Lung (tissue), 12 donors: ENCODE data around the gene PARD3B. TPM values are rescaled to one million over a fixed set of nuclear protein-coding genes. Genes with fewer than 3 reads are reported as not detected.

Experiments used
- ATAC-seq: fragments of 200-7000 bp; cut with Tn5 transposase; one replicate; pipeline ENCODE4 v1.9.1; 2020; ENCODE audit warnings: moderate number of reproducible peaks; ENCODE audit not compliant: insufficient read depth, low FRiP score
- DNase-seq, 3 donors: peaks; one replicate each; pipeline ENCODE4 v3.0.0-alpha.2; 2013 to 2017
- H3K27ac ChIP-seq, 2 donors: one replicate each; pipeline ENCODE4 v1.5.1; 2013; ENCODE audit warnings: mild to moderate bottlenecking in 2 of 2, moderate library complexity in 2 of 2, control low read depth in 1 of 2, inconsistent platforms in 1 of 2, low read depth in 1 of 2, low read length in 1 of 2
- H3K27me3 ChIP-seq, 3 donors: one replicate each; pipeline ENCODE4 v1.5.1; 2013; ENCODE audit warnings: low read length in 2 of 3; ENCODE audit not compliant: control insufficient read depth in 3 of 3, insufficient read depth in 3 of 3
- H3K36me3 ChIP-seq, 4 donors: one replicate each; pipeline ENCODE4 v1.5.1; 2013; ENCODE audit warnings: low read length in 4 of 4, mild to moderate bottlenecking in 1 of 4, moderate library complexity in 1 of 4; ENCODE audit not compliant: control insufficient read depth in 4 of 4, insufficient read depth in 4 of 4
- H3K4me1 ChIP-seq, 5 donors: one replicate each; pipeline ENCODE4 v1.5.1; 2013; ENCODE audit warnings: low read length in 5 of 5, mild to moderate bottlenecking in 2 of 5, moderate library complexity in 1 of 5; ENCODE audit not compliant: control insufficient read depth in 5 of 5, insufficient read depth in 5 of 5
- H3K4me3 ChIP-seq: one replicate; pipeline ENCODE4 v1.5.1; 2013; ENCODE audit warnings: mild to moderate bottlenecking, control low read depth, moderate library complexity
- H3K9ac ChIP-seq, 2 donors: one replicate each; pipeline ENCODE4 v1.5.1; 2013; ENCODE audit warnings: low read length in 2 of 2, control low read depth in 1 of 2; ENCODE audit not compliant: insufficient read depth in 1 of 2
- H3K9me3 ChIP-seq, 4 donors: one replicate each; pipeline ENCODE4 v1.5.1; 2013; ENCODE audit warnings: low read length in 3 of 4, mild to moderate bottlenecking in 1 of 4, moderate library complexity in 1 of 4; ENCODE audit not compliant: control insufficient read depth in 4 of 4, insufficient read depth in 3 of 4
- WGBS, 2 donors: extraction: QIAGEN DNeasy Blood & Tissue Kit; methylation state at CpG; one replicate each; pipeline ENCODE4 v1.1.7; 2013; 5-methylcytosine and 5-hydroxymethylcytosine counted together
- polyA plus RNA-seq, 2 donors: library from polyadenylated mRNA; stranded (reverse); fragments of 200-250 nt; gene quantifications; one replicate each; pipeline ENCODE4 v1.2.1, GENCODE V29; 2013
- total RNA-seq, 2 donors: library from RNA; depleted of rRNA in 1 of 2; stranded (reverse); fragments of >200 nt in 1 of 2; gene quantifications; one replicate each; pipeline ENCODE4 v1.2.1, GENCODE V29; 2014 to 2021
- TF ChIP-seq, protein P1 (sequence below): IDR thresholded peaks from 2 replicates; pipeline ENCODE4 v1.5.1; 2012; ENCODE audit warnings: mild to moderate bottlenecking; ENCODE audit errors: control extremely low read depth, extremely low read depth
- donor health status: control.
- donor health status: control.
- donor health status: Bipolar disorder and iron deficiency.
- donor health status: healthy.
- donor health status: DM: yes; HTN: yes; CAD: no.

The PARD3B gene
- total and polyA plus RNA-seq, 4 donors, result 2.4 to 38.7 (median 17.1) TPM

DNA sequence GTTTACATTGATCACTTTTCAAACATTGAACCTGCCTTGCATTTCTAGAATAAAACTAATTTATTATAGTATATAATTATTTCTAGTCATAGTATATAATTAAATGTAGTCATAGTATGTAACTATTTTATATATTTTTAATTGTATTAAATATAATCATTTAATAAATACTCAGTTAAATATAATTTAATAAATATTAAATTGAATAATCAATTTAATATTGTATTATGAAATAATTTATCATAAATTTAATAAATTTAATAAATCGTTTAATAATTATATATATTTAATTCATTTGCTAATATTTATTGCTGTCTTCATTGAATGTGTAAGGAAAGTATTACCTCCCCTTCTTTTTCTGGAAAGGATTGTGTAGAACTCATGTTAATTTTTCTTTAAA is 911.4 kb downstream of the PARD3B start:
- Histone ChIP-seq H3K9ac (no peak overlapping the region), H3K9me3 (no peaks in the 10 kb centered on the region), H3K4me1 (peaks cover 0 to 2% (median 0%) of the 10 kb centered on the region in 5 donors), H3K4me3 (no peak overlapping the region), H3K27ac (no peak overlapping the region), H3K27me3 (no peaks in the 10 kb centered on the region), H3K36me3 (no peaks in the 10 kb centered on the region)
- TF ChIP-seq, protein P1, sequence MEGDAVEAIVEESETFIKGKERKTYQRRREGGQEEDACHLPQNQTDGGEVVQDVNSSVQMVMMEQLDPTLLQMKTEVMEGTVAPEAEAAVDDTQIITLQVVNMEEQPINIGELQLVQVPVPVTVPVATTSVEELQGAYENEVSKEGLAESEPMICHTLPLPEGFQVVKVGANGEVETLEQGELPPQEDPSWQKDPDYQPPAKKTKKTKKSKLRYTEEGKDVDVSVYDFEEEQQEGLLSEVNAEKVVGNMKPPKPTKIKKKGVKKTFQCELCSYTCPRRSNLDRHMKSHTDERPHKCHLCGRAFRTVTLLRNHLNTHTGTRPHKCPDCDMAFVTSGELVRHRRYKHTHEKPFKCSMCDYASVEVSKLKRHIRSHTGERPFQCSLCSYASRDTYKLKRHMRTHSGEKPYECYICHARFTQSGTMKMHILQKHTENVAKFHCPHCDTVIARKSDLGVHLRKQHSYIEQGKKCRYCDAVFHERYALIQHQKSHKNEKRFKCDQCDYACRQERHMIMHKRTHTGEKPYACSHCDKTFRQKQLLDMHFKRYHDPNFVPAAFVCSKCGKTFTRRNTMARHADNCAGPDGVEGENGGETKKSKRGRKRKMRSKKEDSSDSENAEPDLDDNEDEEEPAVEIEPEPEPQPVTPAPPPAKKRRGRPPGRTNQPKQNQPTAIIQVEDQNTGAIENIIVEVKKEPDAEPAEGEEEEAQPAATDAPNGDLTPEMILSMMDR, result no peak
- WGBS, 2 donors, result 94 to 100% methylated on average over 1 of the region's 1 CpG
- ATAC-seq (no peak), DNase-seq (no peak)

DNA sequence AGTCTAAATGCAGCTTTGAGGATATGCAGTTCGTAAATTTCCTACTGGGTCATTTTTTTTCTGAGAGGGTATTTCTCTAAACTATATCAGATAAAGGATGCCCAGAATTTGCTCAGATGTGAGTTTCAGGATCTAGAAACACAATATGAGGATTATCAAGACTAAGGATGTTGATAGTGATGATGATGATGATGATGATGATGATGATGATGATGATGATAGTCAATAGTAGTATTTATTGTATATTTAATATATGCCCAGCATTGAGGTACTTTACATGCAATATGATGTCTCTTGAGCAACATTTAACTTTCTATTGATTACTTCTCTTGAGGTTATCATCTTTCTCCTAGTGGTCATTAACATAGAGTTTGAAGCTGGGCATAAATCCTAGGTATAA is 914.9 kb downstream of the PARD3B start:
- Histone ChIP-seq H3K9ac (no peak overlapping the region), H3K27me3 (no peaks in the 10 kb centered on the region), H3K4me1 (peaks cover 0 to 7% (median 1%) of the 10 kb centered on the region in 5 donors), H3K36me3 (no peaks in the 10 kb centered on the region), H3K27ac (no peak overlapping the region), H3K9me3 (no peaks in the 10 kb centered on the region), H3K4me3 (no peak overlapping the region)
- WGBS, 2 donors, result 97 to 98% methylated on average over 1 of the region's 1 CpG
- ATAC-seq, result no peak
- TF ChIP-seq, protein P1, result no peak
- no peak for DNase-seq

DNA sequence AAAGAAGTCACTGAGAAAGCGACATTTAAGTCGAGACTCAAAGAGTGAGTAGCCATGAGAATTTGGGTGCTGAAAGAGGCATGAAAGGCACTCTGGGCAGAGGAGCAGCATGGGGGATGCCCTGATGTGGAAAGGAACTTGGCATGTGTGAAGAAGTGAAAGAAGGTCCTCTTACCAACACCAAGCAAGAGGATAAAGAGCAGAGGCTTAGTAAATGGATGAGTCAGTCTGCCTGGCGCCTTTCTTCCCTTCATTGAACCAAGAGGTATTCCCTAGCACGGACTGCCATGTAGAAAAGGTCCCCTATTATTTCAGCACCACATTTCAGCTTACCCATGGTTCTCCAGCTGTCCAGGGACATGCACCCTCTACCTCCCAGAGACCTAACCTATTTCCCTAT is 915.9 kb downstream of the PARD3B start:
- Histone ChIP-seq H3K9ac (no peak overlapping the region), H3K27me3 (no peaks in the 10 kb centered on the region), H3K4me1 (peaks cover 0 to 7% (median 1%) of the 10 kb centered on the region in 5 donors), H3K27ac (no peak overlapping the region), H3K36me3 (no peaks in the 10 kb centered on the region), H3K9me3 (no peaks in the 10 kb centered on the region), H3K4me3 (no peak overlapping the region)
- ATAC-seq, result no peak
- TF ChIP-seq, protein P1, result no peak
- 92 to 96% methylated on average over 4 of the region's 4 CpGs for WGBS, 2 donors
- DNase-seq, result no peak
